HuH-7 (cell line): ENCODE results near the gene LAMA5.

Experiments used
- DNase-seq: peaks from one replicate; pipeline ENCODE4 v3.0.0; 2011; ENCODE audit warnings: low spot score

LAMA5 gene

DNA sequence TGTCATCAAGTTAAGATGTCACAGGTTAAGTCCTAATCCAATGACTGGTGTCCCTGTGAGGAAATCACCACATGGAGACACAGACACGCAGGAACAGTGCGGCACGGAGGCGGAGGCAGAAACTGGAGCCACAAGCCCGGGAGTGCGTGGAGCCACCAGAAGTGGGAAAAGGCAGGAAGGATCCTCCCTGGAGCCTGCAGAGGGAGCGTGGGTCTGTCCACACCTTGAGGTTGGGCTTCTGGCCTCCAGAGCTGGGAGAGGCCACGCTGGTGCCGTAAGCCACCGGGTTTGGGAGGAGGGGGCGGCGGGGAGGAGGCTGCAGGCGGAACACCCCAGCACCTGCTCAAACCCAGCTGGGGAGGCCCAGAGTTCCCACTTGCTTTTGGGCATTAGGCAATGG, 36.2 kb upstream of the LAMA5 start:
- no peak for DNase-seq

DNA sequence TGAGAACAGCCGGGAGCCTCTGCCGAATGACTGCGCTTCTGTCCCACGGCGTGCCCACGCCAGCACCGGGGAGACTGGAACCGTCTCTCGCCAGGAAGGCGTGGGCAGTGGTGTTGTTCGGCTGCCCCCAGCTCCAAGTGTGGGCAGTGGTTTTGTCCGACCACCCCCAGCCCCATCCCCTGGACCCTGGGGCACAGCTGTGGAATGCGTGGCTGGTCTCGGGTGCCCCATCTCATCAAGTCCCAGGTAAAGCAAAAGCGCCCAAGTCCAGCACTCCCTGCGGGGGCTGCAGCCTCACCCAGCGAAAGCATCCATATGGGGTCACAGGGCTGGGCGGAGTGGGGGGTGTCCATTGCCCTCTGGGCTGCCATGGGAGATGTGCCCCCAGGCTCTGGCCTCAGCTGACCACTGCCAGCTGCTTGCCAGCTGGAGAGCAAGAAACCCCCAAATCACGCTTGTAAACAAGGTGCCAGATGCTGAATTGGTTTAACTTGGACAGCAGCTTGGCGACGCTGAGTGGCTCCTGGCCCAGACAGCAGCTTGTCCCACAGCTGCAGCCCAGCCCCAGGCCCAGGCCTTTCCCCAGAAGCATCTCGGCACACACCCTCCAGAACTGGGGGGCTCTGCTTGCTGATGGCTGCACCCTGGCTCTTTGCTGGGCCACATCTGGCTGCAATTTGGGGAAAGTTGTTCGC, 35.5 kb upstream of the LAMA5 start:
- DNase-seq = no peak

GRCh38 chr20:62401331-62401779, 34.2 kb upstream of the LAMA5 start:
- DNase-seq = peak; percentile 66

DNA sequence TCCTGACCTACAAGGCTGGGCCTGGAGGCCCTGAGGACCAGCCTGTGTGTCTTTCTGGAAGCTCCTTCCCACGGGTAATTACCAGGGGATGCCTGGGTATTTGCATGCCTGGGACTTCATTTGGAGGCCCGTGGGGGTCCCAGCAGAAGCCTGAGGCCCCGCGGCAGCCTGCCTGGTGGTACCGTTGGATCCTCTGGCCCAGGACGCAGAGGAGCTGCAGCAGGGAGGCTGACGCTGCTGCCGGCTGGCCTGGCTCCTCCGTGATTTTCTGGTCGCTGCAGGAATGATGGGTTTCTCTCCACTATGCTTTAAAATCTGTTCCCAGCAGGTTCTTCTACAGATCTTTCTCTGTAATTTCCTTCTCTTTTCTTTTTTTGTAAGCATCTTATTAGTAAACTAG, 33.4 kb upstream of the LAMA5 start:
- no peak for DNase-seq

DNA sequence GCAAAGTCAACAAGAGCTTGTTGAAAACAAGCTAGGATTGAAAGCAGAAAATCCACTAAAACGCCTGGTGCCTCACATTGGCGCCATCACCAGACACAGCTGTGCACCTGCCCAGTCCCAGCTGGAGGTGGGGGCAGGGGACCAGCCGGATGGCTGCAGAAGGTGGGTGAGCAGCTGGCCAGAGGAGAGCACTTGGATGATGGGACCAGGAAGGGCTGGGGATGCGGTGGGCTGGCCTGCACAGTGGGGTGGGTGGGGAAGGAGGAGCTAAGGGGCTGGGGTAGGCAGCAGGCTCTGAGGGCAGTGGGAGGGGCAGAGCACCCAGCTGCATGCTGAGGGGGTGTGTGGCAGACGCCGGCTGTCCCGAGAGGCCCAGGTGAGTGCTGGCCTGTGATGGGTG, 32.9 kb upstream of the LAMA5 start:
- no peak for DNase-seq

DNA sequence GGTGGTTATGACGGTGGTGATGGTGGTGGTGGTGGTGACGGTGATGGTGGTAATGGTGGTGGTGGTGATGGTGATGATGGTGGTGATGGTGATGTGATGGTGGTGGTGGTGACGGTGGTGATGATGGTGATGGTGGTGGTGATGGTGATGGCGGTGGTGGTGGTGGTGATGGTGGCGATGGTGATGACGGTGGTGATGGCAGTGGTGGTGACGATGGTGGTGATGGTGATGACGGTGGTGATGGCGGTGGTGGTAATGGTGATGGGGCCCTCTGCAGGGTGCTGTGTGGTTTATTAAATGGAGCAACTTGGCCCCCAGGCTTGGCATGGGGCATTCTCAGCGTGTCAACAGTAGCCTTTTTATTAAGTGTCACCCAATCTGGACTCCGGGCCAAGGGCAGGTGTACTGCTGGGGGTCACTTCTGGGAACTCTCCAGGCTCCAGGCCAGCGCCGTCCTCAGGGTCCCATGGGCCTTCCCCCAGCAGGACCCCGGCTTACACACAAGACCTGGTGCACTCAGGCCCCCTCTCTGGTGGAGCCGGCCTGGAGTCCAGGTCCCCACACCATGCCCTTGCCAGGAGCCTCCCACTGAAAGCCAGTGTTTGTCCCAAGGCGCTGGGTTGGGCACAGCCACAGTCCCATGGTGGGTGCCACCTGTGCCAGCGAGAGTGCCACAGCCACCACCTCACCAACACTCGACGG, 31.2 kb upstream of the LAMA5 start:
- no peak for DNase-seq

GRCh38 chr20:62396367-62397239, 29.5 kb upstream of the LAMA5 start:
- DNase-seq = no peak

DNA sequence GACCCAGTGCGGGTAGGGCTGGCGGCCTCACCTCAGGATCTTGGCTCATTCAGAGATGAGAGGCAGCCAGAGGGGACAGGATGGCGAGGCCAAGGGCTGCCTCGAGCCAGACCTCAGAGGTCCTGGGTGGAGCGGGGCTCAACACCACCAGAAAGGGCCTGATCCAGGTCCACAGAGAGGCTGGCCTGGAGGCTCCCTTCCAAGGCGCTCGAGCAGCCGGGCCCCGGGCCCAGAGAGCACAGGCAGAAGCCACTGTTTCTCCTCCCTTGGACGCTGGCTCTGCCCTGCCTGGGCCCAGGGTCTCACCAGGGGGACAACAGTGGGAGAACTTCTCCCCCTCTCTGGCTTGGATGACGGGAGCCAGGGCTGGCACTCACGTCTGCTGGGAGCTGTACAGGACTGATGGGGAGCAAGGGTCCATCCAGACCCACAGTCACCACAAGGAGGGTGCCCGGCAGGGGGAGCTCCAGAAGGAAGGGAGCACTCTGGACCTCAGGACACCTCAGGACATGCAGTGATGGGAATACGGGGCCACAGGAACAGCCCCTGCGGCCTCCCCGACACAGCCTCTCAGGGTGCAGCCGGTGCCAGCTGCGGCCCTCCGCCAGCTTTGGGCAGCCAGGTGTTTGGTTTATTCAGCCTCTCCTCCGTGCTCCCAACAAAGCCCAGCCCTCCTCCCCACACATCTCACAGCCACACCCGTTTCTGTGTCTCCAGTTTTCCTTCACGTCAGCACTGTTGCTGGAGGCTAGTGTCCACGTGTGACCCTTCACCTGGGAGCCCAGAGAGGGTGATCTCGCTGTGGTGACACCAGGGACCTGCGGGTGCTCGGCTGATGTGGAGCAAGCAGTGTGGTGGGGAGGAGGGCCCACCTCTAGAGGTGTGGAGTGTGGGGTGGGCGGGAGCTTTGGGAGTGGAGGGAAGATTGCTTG, 28.5 kb upstream of the LAMA5 start:
- DNase-seq = no peak

DNA sequence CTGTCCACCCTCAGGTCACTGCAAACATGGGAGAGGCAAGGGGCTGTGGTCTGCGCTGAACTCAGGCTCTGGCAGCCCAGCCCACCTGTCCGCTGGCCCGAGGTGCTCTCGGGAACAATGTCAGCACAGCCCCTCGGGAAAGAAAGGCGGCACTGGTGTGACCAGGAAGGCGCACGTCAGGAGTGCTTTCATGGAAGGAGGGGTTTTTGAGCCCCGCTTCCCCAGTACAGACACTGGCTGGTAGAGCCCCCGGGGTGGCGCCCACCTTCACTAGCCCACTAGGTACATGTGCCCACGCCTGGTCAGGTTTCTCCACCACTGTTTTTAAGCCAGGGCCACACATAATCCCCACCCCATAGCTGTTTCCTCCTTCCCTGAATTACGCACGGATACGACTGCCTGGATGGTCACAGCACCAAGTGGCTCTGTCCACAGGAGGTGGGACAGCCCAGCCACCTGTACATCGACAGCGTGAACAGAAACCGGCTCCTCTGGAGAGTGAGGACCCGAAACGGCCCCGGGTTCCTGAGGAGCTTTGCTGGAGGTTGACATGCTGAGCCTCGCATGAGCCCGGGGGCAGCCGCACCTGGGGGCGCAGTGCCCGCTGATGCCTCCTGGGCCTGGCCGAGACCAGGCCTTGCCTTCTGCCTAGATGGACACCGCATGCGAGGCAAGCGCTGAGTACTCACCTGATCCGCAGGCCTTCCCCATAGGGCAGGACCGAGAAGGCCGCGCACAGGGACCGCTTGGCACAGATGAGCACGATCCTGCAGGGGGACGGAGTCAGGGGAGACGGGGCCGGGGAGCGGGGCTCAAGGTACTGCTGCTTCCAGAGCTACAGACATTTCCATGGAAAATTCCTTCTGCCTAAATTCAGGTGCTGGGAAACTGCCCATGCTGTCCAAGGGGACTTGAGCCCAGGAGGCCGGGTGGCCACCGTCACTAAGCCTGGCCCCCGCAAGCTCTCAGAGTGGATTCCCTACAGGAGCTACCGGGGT, 27.4 kb upstream of the LAMA5 start:
- no peak for DNase-seq

- no peak for DNase-seq
These were observed 26.7 kb upstream of the LAMA5 start for GRCh38 chr20:62393830-62394229.

- no peak for DNase-seq
These were observed 26.2 kb upstream of the LAMA5 start for GRCh38 chr20:62393335-62393665.

- no peak for DNase-seq
These were observed 25.7 kb upstream of the LAMA5 start for GRCh38 chr20:62392621-62393334.

GRCh38 chr20:62392077-62392418, 24.9 kb upstream of the LAMA5 start:
- DNase-seq = no peak

DNA sequence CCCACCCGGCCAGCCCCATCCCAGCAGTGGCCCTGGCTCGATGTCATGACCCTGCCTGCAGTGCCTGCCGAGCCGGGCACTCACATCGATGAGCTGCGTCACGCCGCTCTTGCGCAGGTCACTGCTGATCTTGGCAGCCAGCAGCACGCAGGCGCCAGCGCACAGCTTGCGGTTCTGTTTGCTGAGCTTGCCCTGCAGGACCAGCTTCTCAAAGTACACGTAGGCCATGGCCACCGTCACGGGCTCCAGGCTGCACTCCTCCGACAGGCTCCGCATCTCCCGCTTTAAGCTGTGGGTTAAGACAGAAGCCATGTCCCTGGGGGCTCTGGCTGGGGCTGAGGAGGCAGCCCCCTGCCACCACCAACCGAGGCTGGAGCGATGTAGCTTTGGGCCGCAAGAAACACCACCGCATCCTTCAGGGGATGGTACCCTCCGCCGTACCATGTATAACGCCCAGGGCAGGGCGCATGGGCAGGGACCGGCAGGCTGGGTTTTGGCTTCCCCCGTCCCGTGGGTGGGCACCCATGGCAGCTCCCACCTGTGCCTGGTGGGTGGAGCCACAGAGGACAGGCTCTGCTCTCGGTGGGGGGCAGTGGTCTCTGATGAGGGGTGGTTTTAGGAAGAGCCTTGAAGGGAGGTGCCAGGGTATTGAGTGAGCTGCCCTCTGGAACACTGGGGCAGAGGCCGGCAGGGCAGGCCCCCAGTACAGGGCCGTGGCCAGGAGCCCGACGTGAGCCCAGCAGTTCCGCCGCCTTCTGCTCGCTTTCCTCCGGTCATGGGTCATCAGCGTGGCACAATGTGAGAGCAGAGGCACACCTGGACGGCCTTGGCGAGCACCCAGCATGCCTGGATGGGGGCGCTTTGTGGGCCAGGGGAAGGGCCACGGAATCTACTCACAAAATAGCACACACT, 24.3 kb upstream of the LAMA5 start:
- DNase-seq = no peak

- no peak for DNase-seq
These were observed 23.4 kb upstream of the LAMA5 start for GRCh38 chr20:62390317-62391164.

DNA sequence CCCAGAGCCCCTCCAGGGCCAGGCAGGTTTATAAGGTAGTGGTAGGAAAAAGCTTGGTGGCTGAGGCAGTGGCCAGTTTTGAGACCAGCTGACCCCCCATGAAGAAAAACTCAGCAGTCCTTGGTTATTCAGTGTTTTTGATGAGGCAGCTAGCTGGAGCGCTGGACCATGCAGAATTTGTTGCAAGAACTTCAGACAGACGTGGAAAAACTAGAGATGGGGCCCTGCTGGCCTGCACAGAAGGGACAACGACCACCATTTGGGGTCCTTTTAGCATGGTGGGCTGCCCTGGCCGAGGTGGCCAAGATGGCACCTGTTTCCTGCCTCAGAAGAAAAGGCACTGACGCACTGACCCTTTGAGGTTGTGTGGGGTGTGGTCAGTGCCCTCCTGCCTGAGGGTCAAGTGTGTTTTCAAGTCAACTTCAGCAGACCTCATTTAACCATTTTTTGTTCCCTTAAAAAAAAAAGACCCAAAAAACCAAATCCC, 22.5 kb upstream of the LAMA5 start:
- no peak for DNase-seq

DNA sequence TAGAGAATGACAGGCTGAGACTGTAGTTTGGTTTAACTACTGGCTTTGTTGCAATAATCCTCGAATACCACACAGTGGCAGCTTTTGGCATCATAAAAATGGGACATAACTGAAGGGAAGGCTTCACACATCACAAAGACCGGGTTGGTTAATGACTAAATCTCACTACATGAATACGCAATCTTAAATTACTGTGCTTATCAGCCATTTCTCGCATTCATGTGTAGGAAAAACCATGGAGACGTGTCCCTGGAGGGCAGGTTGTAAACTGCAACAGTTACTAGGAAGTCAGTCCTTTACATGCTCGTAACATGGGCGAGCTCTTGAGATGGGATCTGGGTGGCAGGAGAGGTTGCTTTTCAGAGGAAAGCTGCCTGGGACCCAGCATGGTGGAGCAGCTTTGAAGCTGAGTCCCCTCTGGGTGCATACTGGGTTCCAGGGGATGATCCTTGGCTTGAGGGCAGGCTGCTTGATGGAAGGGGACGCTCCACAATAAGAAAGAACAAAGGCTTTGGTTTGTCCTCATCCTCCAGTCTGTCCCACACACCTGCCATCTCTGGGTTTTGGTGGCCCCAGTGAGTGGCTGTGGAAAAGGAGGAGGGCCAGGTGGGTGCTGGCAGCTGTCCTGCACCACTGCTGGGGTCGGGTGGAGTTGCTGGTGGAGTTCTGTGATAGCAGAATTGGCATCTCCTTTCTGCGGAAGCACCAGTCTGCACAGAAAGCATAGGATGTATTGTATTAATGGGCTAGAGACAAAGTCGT, 21.9 kb upstream of the LAMA5 start:
- DNase-seq = no peak
